ENCODE data around the gene CHST8.

DNA sequence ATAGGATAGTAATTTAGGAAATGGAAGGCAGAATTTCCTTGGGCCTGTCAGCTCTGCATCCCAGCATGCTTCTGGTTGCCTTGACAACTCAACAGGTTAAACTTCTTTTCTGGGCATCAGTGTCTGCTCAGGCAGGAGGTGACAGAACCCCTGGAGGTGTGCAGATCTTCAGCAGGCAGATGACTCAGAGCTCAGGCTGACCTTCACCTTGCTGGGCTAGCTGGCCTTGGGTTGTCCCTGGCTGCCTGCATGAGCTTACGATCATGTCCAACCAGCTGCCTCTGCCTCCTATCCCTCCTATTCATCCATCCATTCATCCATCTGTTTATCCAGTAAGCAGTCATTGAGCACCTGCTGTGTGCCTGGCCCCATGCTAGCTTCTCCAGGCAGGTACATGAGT lies 93.7 kb downstream of the CHST8 start:
- TF ChIP-seq, protein P1, sequence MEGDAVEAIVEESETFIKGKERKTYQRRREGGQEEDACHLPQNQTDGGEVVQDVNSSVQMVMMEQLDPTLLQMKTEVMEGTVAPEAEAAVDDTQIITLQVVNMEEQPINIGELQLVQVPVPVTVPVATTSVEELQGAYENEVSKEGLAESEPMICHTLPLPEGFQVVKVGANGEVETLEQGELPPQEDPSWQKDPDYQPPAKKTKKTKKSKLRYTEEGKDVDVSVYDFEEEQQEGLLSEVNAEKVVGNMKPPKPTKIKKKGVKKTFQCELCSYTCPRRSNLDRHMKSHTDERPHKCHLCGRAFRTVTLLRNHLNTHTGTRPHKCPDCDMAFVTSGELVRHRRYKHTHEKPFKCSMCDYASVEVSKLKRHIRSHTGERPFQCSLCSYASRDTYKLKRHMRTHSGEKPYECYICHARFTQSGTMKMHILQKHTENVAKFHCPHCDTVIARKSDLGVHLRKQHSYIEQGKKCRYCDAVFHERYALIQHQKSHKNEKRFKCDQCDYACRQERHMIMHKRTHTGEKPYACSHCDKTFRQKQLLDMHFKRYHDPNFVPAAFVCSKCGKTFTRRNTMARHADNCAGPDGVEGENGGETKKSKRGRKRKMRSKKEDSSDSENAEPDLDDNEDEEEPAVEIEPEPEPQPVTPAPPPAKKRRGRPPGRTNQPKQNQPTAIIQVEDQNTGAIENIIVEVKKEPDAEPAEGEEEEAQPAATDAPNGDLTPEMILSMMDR (IDR thresholded peaks at IDR 0.05): no peak
- TF ChIP-seq POLR2AphosphoS5 (IDR thresholded peaks at IDR 0.05) (no peak), POLR2A (IDR thresholded peaks at IDR 0.05; ENCODE audit: low read depth) (no peak), EP300 (IDR thresholded peaks at IDR 0.05) (no peak)
